ENCODE data around the gene PHKB. TPM values are rescaled to one million over a fixed set of nuclear protein-coding genes. Genes with fewer than 3 reads are reported as not detected.

The PHKB gene
- 24.3 to 35.9 TPM (median 30.7 TPM) in 5 replicates for total RNA-seq (2022; extraction: Qiagen RNA extraction)

DNA sequence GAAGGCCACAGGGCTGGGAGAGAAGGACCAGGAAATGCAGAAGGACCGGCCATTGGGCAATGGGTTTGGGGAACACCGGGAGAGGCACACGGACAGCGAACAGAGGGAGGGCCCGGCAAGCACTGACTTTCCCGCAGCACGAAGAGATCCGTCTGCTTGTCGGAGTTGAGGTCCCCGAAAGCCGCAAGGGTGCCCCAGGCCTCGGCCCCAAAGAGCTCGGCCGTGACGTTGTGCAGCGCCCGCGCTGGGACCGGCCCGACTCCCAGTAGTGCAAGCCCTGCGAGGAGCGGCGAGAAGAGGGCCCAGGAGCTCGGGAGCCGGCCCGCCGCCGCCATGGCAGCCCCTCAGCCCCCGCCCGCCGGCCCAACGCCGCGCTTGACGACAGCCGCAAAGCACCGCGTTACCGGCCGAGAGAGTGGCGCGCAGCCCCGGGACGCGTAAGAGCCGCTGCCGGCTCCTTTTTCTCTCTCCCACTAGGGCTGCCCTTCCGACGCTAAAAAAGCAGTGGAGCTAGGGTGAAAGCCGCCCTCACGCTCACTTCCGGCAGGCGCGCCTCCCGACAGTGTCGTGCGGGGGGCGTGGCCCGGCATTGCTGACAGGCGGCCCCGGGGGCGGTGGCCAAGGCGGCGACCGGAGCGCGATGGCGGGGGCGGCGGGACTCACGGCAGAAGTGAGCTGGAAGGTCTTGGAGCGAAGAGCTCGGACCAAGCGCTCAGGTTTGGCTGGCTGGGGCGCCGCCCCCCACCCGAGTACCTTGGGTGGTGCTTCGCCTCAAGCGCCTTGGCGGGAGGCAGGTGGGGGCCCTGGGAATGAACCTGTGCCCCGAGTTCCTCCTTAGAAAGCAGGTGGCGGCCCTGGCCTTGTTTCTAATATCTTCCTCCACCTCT is at the start of gene PHKB, which contains the start of gene ITFG1:
Gene PHKB, plus strand, starts transcription at position 621 of the 887 bp plus-strand sequence. Its CDS starts 20 bp downstream, at position 641.
Gene ITFG1, minus strand, starts transcription at position 353 of the 887 bp plus-strand sequence. Its CDS starts 18 bp downstream, at position 335.

Other genes with a start within 250 kb of the PHKB start
- 37.7 to 43.4 TPM (median 43.1 TPM) in 5 replicates for gene ITFG1, start 268 bp upstream of the PHKB start, total RNA-seq (2022; extraction: Qiagen RNA extraction)